ENCODE data around the gene RASD2. TPM values are rescaled to one million over a fixed set of nuclear protein-coding genes. Genes with fewer than 3 reads are reported as not detected.

RASD2 gene
- total and polyA plus RNA-seq, 10 donors: 0.04 to 0.44 (median 0.17) TPM; not detected in 3

- TF ChIP-seq, protein P1, sequence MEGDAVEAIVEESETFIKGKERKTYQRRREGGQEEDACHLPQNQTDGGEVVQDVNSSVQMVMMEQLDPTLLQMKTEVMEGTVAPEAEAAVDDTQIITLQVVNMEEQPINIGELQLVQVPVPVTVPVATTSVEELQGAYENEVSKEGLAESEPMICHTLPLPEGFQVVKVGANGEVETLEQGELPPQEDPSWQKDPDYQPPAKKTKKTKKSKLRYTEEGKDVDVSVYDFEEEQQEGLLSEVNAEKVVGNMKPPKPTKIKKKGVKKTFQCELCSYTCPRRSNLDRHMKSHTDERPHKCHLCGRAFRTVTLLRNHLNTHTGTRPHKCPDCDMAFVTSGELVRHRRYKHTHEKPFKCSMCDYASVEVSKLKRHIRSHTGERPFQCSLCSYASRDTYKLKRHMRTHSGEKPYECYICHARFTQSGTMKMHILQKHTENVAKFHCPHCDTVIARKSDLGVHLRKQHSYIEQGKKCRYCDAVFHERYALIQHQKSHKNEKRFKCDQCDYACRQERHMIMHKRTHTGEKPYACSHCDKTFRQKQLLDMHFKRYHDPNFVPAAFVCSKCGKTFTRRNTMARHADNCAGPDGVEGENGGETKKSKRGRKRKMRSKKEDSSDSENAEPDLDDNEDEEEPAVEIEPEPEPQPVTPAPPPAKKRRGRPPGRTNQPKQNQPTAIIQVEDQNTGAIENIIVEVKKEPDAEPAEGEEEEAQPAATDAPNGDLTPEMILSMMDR (IDR thresholded peaks at IDR 0.05 in 8 of 11, conservative IDR thresholded peaks at IDR 0.05 in 3 of 11): no peak
- TF ChIP-seq POLR2AphosphoS5 (IDR thresholded peaks at IDR 0.05) (no peak), POLR2A (IDR thresholded peaks at IDR 0.05) (no peak)
- Histone ChIP-seq H3K4me1 (peaks cover 0 to 5% (median 4%) of the 10 kb centered on the region in 6 donors), H3K27me3 (replicated peaks in 1 of 7) (peaks cover 0 to 7% (median 0%) of the 10 kb centered on the region in 7 donors), H3K9me3 (no peaks in the 10 kb centered on the region), H3K36me3 (no peaks in the 10 kb centered on the region), H3K27ac (no peak overlapping the region), H3K4me3 (no peak overlapping the region)
- 84 to 96% (median 89%) methylated on average over 2 of the region's 2 CpGs for WGBS, 5 donors
- no peak for DNase-seq
- intact Hi-C loops (cut with DNase I; ENCODE audit: low total_unique reads): no loop called here
Observed at GRCh38 chr22:35577799-35578659, 37.4 kb downstream of the RASD2 start.

- WGBS, 5 donors: 71 to 86% (median 78%) methylated on average over 16 to 19 of the region's 19 CpGs
- DNase-seq: no peak
Observed at GRCh38 chr22:35578836-35579575, 38.4 kb downstream of the RASD2 start.

DNA sequence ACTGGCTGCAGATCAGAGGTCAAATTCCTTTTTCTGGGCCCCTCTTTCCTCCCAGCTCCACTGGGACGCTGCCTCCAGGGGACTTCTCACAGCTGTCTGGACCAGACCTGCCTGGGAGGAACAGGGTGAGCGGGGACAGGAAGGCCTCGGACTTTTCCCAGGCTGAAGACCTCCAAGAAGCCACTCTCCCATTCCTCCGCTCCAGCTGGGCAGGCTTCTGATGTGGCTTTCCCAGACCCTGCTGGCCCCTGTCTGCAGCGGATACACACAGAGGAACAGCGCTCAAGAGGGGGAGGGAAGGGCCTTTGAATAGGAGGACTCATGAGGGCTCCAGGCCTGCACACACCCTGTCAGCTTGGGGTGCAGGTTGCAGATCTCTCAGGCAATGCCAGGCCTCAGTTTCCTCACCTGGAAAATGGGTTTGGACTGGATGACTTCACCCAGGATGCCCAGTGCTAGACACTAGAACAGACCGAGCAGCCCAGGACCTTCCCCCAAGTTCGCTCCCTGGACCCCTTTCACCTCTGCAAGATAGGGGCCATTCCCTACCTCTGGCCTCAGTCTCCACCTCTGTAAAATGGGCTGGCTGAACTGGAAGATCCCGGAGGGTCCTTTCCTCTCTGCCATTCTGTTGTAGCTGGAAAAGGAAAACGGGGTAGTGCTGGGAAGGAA lies 39.9 kb downstream of the RASD2 start:
- H3K9me3 ChIP-seq: no peaks in the 10 kb centered on the region
- no peak overlapping the region for H3K27ac ChIP-seq
- peaks cover 0 to 3% (median 0%) of the 10 kb centered on the region in 7 donors for H3K27me3 ChIP-seq (replicated peaks in 1 of 7)
- H3K4me1 ChIP-seq: peaks cover 0 to 10% (median 6%) of the 10 kb centered on the region in 6 donors
- H3K4me3 ChIP-seq: no peak overlapping the region
- TF ChIP-seq POLR2AphosphoS5 (IDR thresholded peaks at IDR 0.05) (no peak), POLR2A (IDR thresholded peaks at IDR 0.05) (no peak)
- TF ChIP-seq, protein P1 (IDR thresholded peaks at IDR 0.05 in 8 of 11, conservative IDR thresholded peaks at IDR 0.05 in 3 of 11): no peak
- 85 to 93% (median 90%) methylated on average over 10 of the region's 10 CpGs for WGBS, 5 donors
- DNase-seq: no peak
- intact Hi-C loops (cut with DNase I; ENCODE audit: low total_unique reads): loop anchor here (5.0 kb wide), 1 partner anchor 228 kb away; no protein-coding TSS in a partner anchor
- H3K36me3 ChIP-seq: no peaks in the 10 kb centered on the region

More at GRCh38 chr22:35578836-35579575, 38.4 kb downstream of the RASD2 start:
- Histone ChIP-seq H3K27ac (no peak overlapping the region), H3K36me3 (no peaks in the 10 kb centered on the region), H3K4me3 (no peak overlapping the region), H3K27me3 (replicated peaks in 1 of 7) (peaks cover 0 to 7% (median 0%) of the 10 kb centered on the region in 7 donors), H3K9me3 (no peaks in the 10 kb centered on the region), H3K4me1 (peaks cover 0 to 10% (median 6%) of the 10 kb centered on the region in 6 donors)
- TF ChIP-seq POLR2AphosphoS5 (IDR thresholded peaks at IDR 0.05): no peak
- TF ChIP-seq POLR2A (IDR thresholded peaks at IDR 0.05): no peak
- TF ChIP-seq, protein P1 (IDR thresholded peaks at IDR 0.05 in 8 of 11, conservative IDR thresholded peaks at IDR 0.05 in 3 of 11): no peak
- intact Hi-C loops (cut with DNase I; ENCODE audit: low total_unique reads): no loop called here
